ENCODE measurements around the gene MYH15.

The MYH15 gene

GRCh38 chr3:108510496-108510895 lies at the start of gene MYH15:
MYH15 (minus strand) TSS chr3:108510596; CDS start chr3:108510530, 66 bp downstream.
- DNase-seq = no peak

- DNase-seq = no peak
Observed at GRCh38 chr3:108555966-108556581, 45.7 kb upstream of the MYH15 start.

GRCh38 chr3:108554913-108555571 lies 44.6 kb upstream of the MYH15 start:
- no peak for DNase-seq

- DNase-seq = no peak
Observed at GRCh38 chr3:108554229-108554628, 43.8 kb upstream of the MYH15 start.

GRCh38 chr3:108552267-108553159 lies 42.1 kb upstream of the MYH15 start:
- DNase-seq = peak in 1 of 2 donors; percentile 63

- no peak for DNase-seq
Observed at GRCh38 chr3:108548886-108549285, 38.5 kb upstream of the MYH15 start.

GRCh38 chr3:108548304-108548703 lies 37.9 kb upstream of the MYH15 start:
- no peak for DNase-seq

GRCh38 chr3:108546692-108547091 lies 36.3 kb upstream of the MYH15 start:
- DNase-seq = no peak

GRCh38 chr3:108546247-108546646 lies 35.9 kb upstream of the MYH15 start:
- peak in 1 of 2 donors; percentile 15 for DNase-seq

- DNase-seq = no peak
Observed at GRCh38 chr3:108538083-108538482, 27.7 kb upstream of the MYH15 start.

GRCh38 chr3:108528459-108529252 lies 18.3 kb upstream of the MYH15 start:
- peak in 1 of 2 donors; percentile 17 for DNase-seq

- no peak for DNase-seq
Observed at GRCh38 chr3:108527817-108528216, 17.4 kb upstream of the MYH15 start.

GRCh38 chr3:108527109-108527508 lies 16.7 kb upstream of the MYH15 start:
- DNase-seq = no peak

GRCh38 chr3:108525971-108526370 lies 15.6 kb upstream of the MYH15 start:
- no peak for DNase-seq

GRCh38 chr3:108525256-108525655 lies 14.9 kb upstream of the MYH15 start:
- no peak for DNase-seq

GRCh38 chr3:108524537-108524936 lies 14.1 kb upstream of the MYH15 start:
- DNase-seq = no peak

GRCh38 chr3:108518895-108519294 lies 8.5 kb upstream of the MYH15 start:
- no peak for DNase-seq

- no peak for DNase-seq
Observed at GRCh38 chr3:108516881-108517280, 6.5 kb upstream of the MYH15 start.

GRCh38 chr3:108513961-108514360 lies 3.6 kb upstream of the MYH15 start:
- DNase-seq = no peak

- no peak for DNase-seq
Observed at GRCh38 chr3:108512671-108513070, 2.3 kb upstream of the MYH15 start.

- DNase-seq = no peak
Observed at GRCh38 chr3:108511490-108511889, 1.1 kb upstream of the MYH15 start.

GRCh38 chr3:108511055-108511454 lies 659 bp upstream of the MYH15 start:
- DNase-seq = no peak

GRCh38 chr3:108509871-108510270 lies 525 bp downstream of the MYH15 start:
- no peak for DNase-seq

All from CD4-positive, alpha-beta T cell treated with Interferon alpha-2 for 1 hour (primary cell).